ENCODE measurements around the gene SLC9C1.

Gene SLC9C1

GRCh38 chr3:112293368-112294321, at the start of gene SLC9C1:
SLC9C1 (minus strand) TSS chr3:112294216; CDS start chr3:112286791, 7,425 bp downstream.
- DNase-seq = peak; percentile 30

DNA sequence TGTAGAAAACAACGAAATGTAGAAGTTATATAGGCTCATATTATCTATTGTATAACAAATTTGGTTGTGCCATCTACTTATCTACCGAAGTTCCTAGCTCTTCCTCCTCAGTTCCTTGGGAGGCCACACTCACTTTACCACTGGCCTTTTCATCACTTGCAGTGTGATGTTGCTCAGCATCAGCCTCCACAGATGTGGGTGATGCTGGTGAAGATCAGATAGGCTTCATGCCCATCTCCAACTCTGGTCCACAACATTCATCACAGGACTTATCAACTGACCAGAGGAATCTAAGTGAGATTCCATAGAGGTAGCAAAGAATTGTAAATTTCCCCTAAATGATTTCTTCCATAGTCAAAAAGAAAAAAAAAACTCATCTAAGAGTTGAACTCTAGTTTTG, 47.4 kb upstream of the SLC9C1 start:
- no peak for DNase-seq

- DNase-seq = no peak
Observed at GRCh38 chr3:112339609-112340008, 45.6 kb upstream of the SLC9C1 start.

DNA sequence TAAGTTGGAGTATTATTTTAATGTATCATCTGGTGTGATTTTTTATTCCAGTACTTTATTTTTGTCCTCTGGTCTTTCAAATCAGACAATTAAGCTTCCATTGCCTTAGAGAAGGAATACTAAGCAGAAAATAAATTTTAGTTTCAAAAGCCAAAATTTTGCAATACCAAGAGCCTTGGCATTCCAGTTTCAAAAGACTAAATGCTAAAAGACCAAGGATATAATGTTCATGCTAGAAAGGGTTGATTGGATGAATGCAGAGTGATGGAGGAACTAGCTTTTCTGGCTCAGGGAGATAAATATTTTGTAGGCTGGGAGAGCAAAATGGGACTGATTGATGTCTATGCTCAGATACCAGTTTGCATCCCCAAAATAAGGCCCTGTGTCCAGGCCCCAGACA, 45.1 kb upstream of the SLC9C1 start:
- no peak for DNase-seq

GRCh38 chr3:112338727-112339056, 44.7 kb upstream of the SLC9C1 start:
- no peak for DNase-seq

GRCh38 chr3:112338021-112338726, 44.2 kb upstream of the SLC9C1 start:
- DNase-seq = no peak

- DNase-seq = no peak
Observed at GRCh38 chr3:112335434-112335781, 41.4 kb upstream of the SLC9C1 start.

GRCh38 chr3:112334691-112335433, 40.8 kb upstream of the SLC9C1 start:
- DNase-seq = no peak

DNA sequence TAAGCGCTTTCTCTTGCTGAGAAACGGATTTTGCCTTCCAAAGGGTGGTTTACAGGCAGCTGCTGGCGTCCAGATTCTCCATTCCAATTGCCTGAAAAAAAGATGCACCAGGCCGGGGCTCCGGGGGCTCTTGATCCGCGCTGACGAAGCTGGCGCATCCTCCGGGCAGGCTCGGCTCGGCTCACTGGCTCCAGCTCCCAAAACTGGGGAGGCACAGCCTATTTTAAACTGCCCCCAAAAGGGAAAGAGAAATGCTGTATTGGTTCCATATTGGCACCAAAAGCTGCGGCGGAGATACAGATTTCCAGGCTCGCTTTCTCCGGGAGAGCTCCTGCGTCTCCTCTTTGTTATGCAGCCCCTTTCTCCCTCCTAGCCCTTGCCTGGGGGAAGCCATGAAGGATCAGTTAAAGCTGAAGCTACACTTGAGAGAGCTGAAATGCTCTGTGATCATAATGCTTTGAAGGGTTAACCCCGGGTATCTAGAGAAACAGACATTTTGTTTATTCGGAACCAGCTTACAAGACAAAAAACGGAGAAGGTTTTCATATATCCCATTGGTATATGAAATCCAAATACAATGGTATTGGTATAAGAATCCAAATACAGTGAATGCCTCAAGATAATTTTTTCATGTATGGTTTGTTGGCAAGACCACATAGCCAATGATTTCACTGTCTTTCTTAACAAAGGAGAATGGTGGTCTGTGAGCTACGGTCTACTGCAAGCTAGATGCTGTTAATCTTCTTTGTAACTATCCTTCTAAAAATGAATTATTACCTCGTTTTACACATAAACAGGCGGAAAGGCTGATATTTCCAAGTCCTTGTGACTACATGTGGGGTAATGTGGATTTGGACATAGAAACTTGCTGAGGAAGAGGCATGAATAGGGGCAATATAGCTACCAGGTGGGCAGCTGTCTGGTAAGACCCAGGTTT, 39.6 kb upstream of the SLC9C1 start:
- DNase-seq = peak; percentile 40

GRCh38 chr3:112333002-112333380, 39.0 kb upstream of the SLC9C1 start, which contains the start of gene CD200:
CD200 (plus strand) TSS chr3:112333156; CDS start chr3:112333213, 57 bp downstream.
- DNase-seq = peak; percentile 58

DNA sequence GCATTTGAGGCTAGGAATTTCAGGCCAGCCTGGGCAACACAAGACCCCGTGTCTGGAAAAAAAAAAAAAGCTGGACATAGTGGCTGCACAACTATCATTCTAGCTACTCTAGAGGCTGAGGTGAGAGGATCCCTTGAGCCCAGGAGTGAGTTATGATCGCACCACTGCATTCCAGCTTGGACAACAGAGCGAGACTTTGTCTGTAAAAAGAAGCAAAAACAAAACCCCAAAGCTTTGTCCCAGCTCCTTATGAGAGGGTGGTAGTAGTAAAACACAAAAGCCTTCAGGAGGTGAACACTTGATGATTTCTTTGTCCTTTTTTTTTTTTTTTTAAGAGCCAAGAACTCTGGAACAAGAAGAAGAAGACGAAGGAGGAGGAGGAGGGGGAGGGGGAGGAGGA, 37.8 kb upstream of the SLC9C1 start:
- no peak for DNase-seq

GRCh38 chr3:112327371-112327951, 33.4 kb upstream of the SLC9C1 start:
- peak; percentile 38 for DNase-seq

DNA sequence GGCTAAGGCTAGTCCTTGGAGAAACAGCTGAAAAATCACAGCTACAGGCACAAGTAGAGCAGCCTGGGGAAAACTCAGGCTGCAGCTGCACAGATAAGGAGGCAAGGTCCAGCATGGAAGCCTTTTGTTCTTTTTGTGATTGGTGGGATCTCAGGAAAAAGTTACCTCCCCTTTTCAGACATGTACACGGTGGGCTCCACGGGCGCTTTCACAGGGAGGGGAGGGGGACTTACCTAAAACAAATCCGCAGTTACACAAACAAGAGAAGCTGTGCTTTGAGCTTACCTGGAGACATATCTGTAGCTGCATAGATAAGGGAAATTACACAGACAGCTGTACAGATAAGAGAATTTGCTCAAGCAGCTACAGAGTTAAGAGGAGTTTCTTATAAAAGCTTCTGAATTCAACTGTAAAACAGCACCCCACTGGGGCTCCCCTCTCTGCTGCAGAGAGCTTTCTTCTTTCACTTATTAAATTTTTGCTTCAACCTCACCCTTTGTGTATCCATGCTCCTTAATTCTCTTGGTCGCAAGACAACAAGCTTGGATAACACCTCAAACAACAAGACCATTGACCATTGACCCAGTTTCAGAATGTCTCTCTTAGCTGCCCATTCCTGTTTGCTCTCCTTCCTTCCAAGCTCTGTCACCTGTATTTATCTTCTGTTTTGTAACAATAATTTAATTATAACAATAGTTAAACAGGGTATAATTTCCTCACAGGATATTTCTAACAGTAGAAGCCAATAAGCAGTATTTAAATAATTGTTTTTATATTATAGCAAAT, 28.0 kb upstream of the SLC9C1 start:
- DNase-seq = no peak

DNA sequence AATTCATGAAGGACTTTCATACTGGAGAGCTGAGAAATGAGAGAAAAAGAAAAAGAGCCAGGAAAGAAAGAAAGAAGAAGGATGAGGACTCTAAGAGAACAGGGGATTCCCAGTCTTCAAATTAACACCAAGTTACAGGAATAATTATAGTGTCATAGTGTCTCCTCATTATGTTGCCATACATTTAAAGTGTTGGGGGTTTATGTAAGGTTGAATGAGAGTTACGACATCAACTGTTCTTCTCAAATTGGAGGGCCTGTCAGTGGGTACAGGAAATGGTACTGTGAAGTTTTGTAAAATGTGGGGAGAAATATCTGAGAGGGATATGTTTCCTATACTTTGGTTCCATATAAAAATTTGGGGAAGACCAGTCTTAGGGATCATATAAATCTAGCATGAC, 26.7 kb upstream of the SLC9C1 start:
- DNase-seq = no peak

DNA sequence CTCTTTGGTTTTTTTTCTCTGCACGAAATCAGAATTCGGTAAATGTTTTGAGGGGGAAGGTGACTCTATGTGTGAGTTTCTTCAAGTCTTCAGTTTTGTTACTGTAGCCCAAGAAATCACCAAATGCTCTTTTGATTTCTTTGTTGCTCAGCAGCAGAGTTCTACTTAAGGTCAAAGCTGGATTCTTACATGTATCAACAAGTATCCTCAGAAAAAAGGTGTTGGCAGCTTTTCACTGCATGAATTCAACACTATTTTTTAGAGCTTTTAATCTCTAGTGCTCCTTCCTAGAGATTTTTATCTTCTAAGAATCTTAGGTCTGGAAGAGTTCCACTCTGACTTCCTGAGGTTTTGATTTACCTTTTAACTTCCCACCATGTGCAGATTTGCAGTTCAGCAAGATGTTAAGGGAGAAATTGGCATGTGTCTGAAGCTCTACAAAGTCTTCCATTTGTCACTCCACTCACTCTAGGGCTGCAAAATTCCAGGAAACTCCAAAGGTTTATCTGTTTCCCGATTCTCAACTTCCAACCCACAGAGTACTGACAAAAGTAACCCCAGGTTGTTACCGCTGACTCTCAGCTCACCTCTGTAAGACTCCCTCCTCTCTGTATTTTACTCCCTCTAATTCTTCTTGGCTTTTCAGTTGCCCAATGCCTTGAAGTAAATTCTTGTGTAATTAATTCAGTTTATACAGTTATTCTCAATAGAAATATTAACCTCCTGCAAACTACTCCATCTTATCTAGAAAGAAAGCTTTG, 25.7 kb upstream of the SLC9C1 start:
- DNase-seq = no peak

DNA sequence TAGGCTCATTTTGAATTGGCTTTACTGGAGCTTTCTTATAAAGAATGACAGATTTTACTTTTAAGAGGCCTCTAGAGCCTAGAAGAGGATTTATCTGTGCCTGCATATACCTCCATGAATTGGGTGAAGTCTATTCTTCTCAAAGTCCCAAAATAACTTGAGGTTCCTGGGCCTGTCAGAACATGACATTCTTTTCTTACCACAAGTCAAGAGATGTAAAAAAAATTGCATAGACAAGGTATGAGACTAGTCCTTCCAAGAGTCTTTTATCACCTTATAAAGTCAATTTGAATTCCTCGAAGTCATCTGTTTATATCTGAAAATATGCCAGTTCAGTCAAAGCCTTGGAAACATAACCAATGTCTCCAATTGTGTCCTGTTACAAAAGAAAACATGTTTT, 21.8 kb upstream of the SLC9C1 start:
- no peak for DNase-seq

DNA sequence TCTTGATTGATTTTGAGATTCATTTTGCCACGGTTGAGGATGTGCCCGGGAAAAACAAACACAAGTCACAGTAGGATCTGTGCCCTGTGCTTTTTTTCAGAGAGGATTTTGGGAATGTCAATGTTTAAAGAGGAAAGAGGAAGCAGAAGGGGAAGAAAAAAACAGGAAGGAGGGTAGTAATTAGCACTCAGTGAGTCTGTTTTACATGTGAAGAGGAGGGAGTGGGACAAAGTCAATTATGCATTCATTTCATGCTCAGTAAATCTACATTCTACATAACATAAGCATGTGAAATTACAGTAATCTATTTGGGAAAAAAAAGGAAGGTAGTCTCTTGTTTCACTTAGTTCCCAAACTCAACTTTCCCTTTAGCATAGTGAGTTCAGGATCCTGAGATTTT, 20.6 kb upstream of the SLC9C1 start:
- no peak for DNase-seq

DNA sequence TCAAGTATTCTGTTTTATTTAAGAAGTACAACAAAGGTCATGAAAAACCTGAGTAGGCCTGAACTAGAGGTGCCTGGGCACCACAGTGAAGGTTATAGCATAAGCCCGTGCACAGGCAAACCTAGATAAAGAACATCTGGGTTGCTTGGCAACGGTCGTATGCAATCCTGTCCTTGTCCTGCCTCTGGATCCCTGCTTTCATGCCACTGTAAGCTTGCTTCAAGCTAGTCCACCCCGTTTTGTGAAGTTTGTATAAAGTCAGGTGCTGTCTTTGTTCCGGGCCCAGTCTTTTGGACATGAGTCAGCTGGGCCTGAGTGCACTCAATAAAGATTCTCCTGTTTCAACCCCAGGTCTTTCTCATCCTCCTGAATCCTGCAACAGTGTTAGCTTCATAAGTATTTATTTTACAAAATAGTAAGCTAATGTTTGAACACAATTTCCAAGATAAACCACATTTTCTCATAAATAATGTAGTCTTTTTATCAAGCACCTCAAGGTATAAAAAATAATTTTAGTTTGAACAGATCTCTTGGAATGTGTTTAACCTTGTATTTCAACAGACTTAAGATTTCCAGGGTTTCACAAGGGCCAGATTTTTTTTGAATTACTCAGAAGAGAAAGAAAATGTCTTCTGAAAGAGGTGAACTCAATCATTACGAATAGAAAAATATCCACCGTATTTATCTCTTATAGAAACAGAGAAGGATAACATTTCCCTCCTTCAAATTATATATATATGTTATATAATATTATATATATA, 14.3 kb upstream of the SLC9C1 start:
- peak; percentile 60 for DNase-seq

GRCh38 chr3:112307557-112307956, 13.5 kb upstream of the SLC9C1 start:
- DNase-seq = no peak

DNA sequence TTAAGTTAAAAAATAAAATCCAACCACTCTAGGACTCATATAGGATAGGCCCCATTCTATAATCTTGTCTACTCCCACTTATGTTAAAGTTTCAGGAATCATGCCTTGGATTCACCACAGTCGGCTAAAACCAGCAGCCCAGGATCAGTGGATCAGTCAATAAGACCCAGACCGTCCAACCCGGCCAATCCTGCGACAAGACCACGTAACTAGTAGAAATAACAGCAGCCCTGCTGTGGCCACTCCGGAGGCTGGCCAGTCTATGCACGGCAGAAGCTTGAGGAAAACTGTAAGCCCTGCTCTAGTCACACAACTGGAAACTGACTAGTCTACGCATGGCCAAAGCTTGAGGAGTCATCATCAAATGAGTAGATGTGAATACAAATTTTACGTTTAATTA, 12.8 kb upstream of the SLC9C1 start:
- DNase-seq = no peak

All from NCI-H345 (cell line).